Spleen (tissue), 7 donors: ENCODE data around the gene UROC1.

Experiments
- POLR2A ChIP-seq, 3 donors: fragments of 450-650 bp; IDR thresholded peaks; one replicate each; pipeline ENCODE4 v1.5.1; 2017; ENCODE audit warnings: antibody characterized with exemption in 3 of 3, mild to moderate bottlenecking in 1 of 3
- POLR2AphosphoS5 ChIP-seq, 3 donors: sonication (generic); formaldehyde crosslinking; IDR thresholded peaks; one replicate each; pipeline ENCODE4 v1.5.1; 2017; ENCODE audit warnings: antibody characterized with exemption in 3 of 3
- TF ChIP-seq, protein P1 (sequence below), 11 experiments: fragments of 200-600 bp in 7 of 11; fragments of 450-650 bp in 4 of 11; sonication (generic) in 4 of 11; IDR thresholded peaks in 8 of 11; conservative IDR thresholded peaks in 3 of 11; 1 replicate in 7 of 11; 2 replicates in 4 of 11; pipeline versions ENCODE4 v1.4.0 to v1.8.0; 2016 to 2021; ENCODE audit warnings: antibody characterized with exemption in 11 of 11, inconsistent platforms in 4 of 11, mild to moderate bottlenecking in 1 of 11
- donor health status: DM: no; HTN: no; CAD: no; lungs with moderate emphysema.
- donor health status: DM: no; HTN: no; CAD: no.
- donor health status: DM: no; HTN: no; CAD: no.

DNA sequence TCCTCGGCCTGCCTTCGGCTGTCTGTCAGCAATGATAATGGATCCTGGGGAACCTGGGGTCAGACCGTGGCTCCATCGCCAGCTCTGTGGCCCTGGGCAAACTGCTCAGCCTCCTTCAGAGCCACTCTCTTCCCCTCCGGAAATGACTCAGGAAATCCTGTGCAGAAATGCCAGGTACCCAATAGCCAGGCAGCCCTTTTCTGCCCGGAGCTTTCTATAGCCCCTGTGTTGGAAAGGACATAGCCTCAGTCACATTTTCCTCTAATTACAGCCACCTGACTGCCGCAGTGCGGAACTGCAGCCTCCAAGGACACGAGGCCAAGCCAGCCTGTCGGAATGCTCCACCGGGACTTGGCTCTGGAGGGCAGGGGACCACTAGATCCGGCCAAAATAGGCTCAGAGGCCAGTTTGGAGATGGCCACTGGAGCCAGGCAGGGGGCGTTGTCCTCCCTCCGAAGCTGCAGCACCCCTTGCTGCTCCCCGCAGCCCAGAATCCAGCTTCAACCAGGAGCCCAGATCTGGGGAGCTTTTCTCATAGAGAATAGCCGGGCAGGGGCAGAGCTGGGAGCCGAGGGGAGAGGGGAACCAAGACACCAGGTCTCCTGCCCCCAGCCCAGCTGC lies 30.3 kb downstream of the UROC1 start:
- TF ChIP-seq, protein P1, sequence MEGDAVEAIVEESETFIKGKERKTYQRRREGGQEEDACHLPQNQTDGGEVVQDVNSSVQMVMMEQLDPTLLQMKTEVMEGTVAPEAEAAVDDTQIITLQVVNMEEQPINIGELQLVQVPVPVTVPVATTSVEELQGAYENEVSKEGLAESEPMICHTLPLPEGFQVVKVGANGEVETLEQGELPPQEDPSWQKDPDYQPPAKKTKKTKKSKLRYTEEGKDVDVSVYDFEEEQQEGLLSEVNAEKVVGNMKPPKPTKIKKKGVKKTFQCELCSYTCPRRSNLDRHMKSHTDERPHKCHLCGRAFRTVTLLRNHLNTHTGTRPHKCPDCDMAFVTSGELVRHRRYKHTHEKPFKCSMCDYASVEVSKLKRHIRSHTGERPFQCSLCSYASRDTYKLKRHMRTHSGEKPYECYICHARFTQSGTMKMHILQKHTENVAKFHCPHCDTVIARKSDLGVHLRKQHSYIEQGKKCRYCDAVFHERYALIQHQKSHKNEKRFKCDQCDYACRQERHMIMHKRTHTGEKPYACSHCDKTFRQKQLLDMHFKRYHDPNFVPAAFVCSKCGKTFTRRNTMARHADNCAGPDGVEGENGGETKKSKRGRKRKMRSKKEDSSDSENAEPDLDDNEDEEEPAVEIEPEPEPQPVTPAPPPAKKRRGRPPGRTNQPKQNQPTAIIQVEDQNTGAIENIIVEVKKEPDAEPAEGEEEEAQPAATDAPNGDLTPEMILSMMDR (IDR thresholded peaks at IDR 0.05 in 8 of 11, conservative IDR thresholded peaks at IDR 0.05 in 3 of 11), result peak in 9 of 11 experiments; percentile 8 to 57 (median 41)
- TF ChIP-seq POLR2A (IDR thresholded peaks at IDR 0.05), result no peak
- peak; percentile 52 to 69 (median 61) for TF ChIP-seq POLR2AphosphoS5 (IDR thresholded peaks at IDR 0.05)
